GM19238 (cell line): ENCODE measurements around the gene LCMT2.
A peak's percentile ranks its signal among the peaks of the same experiment; 100 is the strongest.
"Not testable (repeated sequence)": the region's sequence is repeated elsewhere in the genome, so short reads cannot be mapped to it uniquely, and the experiment has no call there.

Experiments
- DNase-seq: peaks from one replicate; pipeline ENCODE4 v3.0.0; 2011; ENCODE audit warnings: low spot score; ENCODE audit not compliant: insufficient read length

Gene LCMT2

GRCh38 chr15:43316016-43316970 is 14.1 kb downstream of the LCMT2 start:
- DNase-seq: no peak

- no peak for DNase-seq
Measured at GRCh38 chr15:43314171-43314570, 16.2 kb downstream of the LCMT2 start.

GRCh38 chr15:43312378-43312777 is 18.0 kb downstream of the LCMT2 start:
- DNase-seq: no peak

- no peak for DNase-seq
Measured at GRCh38 chr15:43302205-43302817, 28.1 kb downstream of the LCMT2 start, which contains the start of gene TGM7. TSS of gene TGM7 (minus strand) at chr15:43302255.

- DNase-seq: no peak
Measured at GRCh38 chr15:43299884-43300283, 30.5 kb downstream of the LCMT2 start.

- no peak for DNase-seq
Measured at GRCh38 chr15:43299411-43299810, 31.0 kb downstream of the LCMT2 start.

GRCh38 chr15:43294091-43294706 is 36.2 kb downstream of the LCMT2 start:
- no peak for DNase-seq

GRCh38 chr15:43293432-43293831 is 36.9 kb downstream of the LCMT2 start:
- no peak for DNase-seq

GRCh38 chr15:43292375-43293078 is 37.8 kb downstream of the LCMT2 start:
- no peak for DNase-seq

- DNase-seq: not testable (repeated sequence)
Measured at GRCh38 chr15:43289656-43290055, 40.7 kb downstream of the LCMT2 start.

GRCh38 chr15:43287254-43287653 is 43.1 kb downstream of the LCMT2 start:
- no peak for DNase-seq

- DNase-seq: no peak
Measured at GRCh38 chr15:43286074-43286473, 44.3 kb downstream of the LCMT2 start.

- peak; percentile 66 for DNase-seq
Measured at GRCh38 chr15:43285609-43286037, 44.8 kb downstream of the LCMT2 start.

GRCh38 chr15:43283526-43283925 is 46.8 kb downstream of the LCMT2 start:
- DNase-seq: no peak

GRCh38 chr15:43281926-43282602 is 48.3 kb downstream of the LCMT2 start:
- no peak for DNase-seq

GRCh38 chr15:43280996-43281395 is 49.4 kb downstream of the LCMT2 start:
- DNase-seq: no peak

GRCh38 chr15:43279496-43279895 is 50.9 kb downstream of the LCMT2 start:
- DNase-seq: no peak

GRCh38 chr15:43278869-43279268 is 51.5 kb downstream of the LCMT2 start:
- DNase-seq: no peak

- DNase-seq: no peak
Measured at GRCh38 chr15:43277901-43278300, 52.5 kb downstream of the LCMT2 start.

- no peak for DNase-seq
Measured at GRCh38 chr15:43277231-43277823, 53.0 kb downstream of the LCMT2 start.
